ENCODE measurements around the gene SLC9A9.

SLC9A9 gene

DNA sequence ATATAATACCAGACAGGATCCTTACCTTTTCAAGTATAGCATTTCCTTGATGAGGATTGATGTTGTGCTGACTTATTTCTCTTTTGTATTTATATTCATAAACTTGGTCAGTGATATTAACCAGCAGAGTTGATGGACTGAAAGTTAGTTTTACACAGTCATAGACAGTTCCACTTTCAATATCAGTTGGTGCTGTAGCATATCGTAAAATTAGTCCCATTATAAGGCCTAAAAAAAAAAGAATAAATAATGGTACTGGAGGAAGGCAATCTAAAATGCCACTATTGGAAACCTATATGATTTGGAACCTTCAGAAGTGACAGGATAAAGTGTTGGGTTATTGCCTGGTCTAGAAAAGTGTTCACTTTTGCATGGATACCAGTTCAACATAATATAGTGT lies 16.3 kb downstream of the SLC9A9 start:
- TF ChIP-seq, protein P1, sequence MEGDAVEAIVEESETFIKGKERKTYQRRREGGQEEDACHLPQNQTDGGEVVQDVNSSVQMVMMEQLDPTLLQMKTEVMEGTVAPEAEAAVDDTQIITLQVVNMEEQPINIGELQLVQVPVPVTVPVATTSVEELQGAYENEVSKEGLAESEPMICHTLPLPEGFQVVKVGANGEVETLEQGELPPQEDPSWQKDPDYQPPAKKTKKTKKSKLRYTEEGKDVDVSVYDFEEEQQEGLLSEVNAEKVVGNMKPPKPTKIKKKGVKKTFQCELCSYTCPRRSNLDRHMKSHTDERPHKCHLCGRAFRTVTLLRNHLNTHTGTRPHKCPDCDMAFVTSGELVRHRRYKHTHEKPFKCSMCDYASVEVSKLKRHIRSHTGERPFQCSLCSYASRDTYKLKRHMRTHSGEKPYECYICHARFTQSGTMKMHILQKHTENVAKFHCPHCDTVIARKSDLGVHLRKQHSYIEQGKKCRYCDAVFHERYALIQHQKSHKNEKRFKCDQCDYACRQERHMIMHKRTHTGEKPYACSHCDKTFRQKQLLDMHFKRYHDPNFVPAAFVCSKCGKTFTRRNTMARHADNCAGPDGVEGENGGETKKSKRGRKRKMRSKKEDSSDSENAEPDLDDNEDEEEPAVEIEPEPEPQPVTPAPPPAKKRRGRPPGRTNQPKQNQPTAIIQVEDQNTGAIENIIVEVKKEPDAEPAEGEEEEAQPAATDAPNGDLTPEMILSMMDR (IDR thresholded peaks at IDR 0.05; ENCODE audit: extremely low read depth, missing control alignments): no peak

DNA sequence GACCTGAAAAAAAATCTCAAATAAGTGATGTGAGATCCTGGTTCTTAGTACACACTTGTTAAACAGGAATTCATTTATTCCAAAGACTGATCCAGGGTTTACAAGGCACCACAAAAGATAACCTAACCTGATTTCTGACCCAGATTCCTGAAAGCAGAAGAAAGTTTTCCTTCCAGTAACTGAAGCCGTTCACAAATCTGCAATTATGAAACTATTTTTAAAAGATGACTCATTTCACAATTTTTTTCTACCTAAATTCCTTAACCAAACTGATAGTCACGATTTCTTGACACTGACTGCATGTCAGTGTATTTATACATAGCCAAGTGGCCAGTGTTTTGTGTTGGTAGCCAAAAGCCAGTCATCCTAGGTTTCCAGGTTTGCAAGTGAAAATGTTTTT lies 17.1 kb downstream of the SLC9A9 start:
- no peak for DNase-seq (ENCODE audit: low spot score)
- TF ChIP-seq, protein P1 (IDR thresholded peaks at IDR 0.05; ENCODE audit: extremely low read depth, missing control alignments): no peak

More for the DNA sequence above, 16.3 kb downstream of the SLC9A9 start:
- DNase-seq (ENCODE audit: low spot score): no peak

DNA sequence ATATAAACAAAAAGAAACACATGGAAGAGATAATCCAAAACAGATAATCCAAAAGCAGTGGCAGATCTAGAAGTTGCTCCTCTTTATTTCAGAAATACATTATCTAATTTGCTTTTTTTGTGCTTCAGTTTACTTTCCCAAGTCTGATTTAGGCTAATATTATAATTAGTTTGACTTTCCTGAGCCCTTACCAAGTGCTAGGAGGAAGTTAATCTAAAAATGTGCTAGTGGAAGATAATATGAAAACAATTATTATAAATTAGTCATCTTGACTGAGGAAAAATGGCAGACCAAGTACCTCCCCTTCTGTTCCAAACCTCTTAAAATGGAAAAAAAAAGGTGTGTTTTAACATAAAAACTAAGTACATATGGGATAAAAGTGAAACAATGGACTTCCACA lies 17.5 kb downstream of the SLC9A9 start:
- DNase-seq (ENCODE audit: low spot score): no peak
- TF ChIP-seq, protein P1 (IDR thresholded peaks at IDR 0.05; ENCODE audit: extremely low read depth, missing control alignments): no peak

DNA sequence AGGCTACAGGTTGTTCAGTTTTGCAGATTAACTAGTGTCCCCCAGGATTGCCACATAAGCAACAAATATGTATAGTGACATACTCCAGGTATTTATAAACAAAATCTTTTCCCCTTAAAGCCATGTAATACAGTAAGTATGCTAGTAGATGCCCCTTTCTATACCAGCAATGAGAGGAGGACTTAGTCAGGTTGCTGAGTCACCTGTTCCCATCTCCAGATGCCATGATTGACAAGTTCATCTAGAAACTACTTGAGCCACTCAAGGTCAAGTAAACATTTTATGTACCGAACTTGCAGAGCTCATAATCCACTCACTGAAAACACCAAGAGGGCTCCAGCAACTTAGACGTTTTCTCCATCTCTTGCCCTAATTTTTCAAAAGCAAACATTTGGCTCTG lies 18.2 kb downstream of the SLC9A9 start:
- TF ChIP-seq, protein P1 (IDR thresholded peaks at IDR 0.05; ENCODE audit: extremely low read depth, missing control alignments): no peak
- no peak for DNase-seq (ENCODE audit: low spot score)

DNA sequence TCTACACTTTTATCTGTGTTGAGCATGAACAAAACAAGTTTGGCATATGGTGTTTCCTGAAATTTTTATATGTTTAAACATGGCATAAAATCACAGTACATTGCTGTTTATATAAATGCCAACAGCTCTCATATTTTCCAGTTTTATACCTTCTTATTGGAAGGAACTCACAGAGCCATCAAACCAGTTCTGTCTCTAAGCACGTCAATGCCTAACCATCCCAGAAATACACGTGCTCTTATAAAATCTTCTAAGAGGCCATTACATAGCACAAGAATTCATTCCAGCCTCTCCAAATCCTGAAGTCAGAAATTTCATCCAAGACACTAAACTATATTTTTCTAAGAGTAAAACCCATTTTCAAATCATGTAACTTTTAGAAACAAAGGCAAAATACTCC lies 20.8 kb downstream of the SLC9A9 start:
- TF ChIP-seq, protein P1 (IDR thresholded peaks at IDR 0.05; ENCODE audit: extremely low read depth, missing control alignments): no peak
- no peak for DNase-seq (ENCODE audit: low spot score)

DNA sequence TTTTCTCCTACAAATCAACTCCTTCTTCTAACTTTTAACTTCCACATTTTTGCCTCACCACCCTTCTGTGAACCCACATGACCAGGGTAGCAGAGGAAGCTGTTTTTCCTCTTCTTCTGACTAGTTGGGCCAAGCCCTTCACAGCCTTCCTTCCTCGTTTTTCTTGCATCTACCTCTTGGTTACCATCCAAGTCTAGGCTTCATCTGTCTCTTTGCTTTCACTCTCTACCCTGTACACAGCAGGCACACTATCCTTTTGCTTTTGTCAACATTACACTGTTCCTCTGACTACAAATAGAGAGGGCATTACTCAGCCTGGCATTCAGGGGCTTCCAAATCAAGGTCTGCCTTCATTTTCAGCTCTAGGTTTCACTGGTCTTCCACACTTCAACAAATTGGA lies 22.0 kb downstream of the SLC9A9 start:
- TF ChIP-seq, protein P1 (IDR thresholded peaks at IDR 0.05; ENCODE audit: extremely low read depth, missing control alignments): no peak
- no peak for DNase-seq (ENCODE audit: low spot score)

DNA sequence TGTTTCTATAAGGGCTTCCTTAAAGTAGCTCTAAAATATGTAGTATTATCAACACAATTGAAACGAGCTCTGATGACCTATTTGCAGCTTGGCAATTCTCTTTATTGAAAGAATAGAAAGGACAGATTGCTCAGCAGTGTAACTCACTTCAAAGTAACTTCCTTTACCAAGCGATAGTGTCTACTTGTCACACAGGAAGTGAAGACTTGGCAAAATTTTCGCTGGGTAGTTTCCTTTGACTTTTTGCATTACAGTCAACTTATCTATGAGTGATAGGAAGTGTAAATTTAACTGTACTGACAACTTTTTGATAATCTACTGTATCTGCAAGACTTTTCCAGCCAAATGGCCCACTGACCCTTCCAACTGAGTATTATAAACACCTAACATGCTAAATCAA lies 22.8 kb downstream of the SLC9A9 start:
- TF ChIP-seq, protein P1 (IDR thresholded peaks at IDR 0.05; ENCODE audit: extremely low read depth, missing control alignments): no peak
- DNase-seq (ENCODE audit: low spot score): no peak

Measured in GM20000 (cell line).